ENCODE measurements around the gene CHD9NB. TPM values are rescaled to one million over a fixed set of nuclear protein-coding genes. Genes with fewer than 3 reads are reported as not detected.
"Not testable (repeated sequence)": the region's sequence is repeated elsewhere in the genome, so short reads cannot be mapped to it uniquely, and the experiment has no call there.

The CHD9NB gene
- total RNA-seq, 4 donors from 2014 or later = 0.48 to 5.5 (median 0.86) TPM

GRCh38 chr16:53041320-53042051, 11.2 kb downstream of the CHD9NB start:
- DNase-seq (ENCODE audit: low spot score) (no peak), ATAC-seq (ENCODE audit: low FRiP score) (peak; percentile 19)

GRCh38 chr16:53040788-53041187, 11.9 kb downstream of the CHD9NB start:
- DNase-seq (ENCODE audit: low spot score) (no peak), ATAC-seq (ENCODE audit: low FRiP score) (no peak)
- TF ChIP-seq CTCF (IDR thresholded peaks at IDR 0.05) = no peak

More at GRCh38 chr16:53041320-53042051, 11.2 kb downstream of the CHD9NB start:
- TF ChIP-seq CTCF (IDR thresholded peaks at IDR 0.05) = no peak

GRCh38 chr16:53036711-53037110, 16.0 kb downstream of the CHD9NB start:
- not testable (repeated sequence) for DNase-seq (ENCODE audit: low spot score); ATAC-seq (ENCODE audit: low FRiP score)

- no peak for ATAC-seq (ENCODE audit: low FRiP score)
- no peak for TF ChIP-seq CTCF (IDR thresholded peaks at IDR 0.05)
- DNase-seq (ENCODE audit: low spot score) = no peak
Measured at GRCh38 chr16:53036066-53036465, 16.6 kb downstream of the CHD9NB start.

DNA sequence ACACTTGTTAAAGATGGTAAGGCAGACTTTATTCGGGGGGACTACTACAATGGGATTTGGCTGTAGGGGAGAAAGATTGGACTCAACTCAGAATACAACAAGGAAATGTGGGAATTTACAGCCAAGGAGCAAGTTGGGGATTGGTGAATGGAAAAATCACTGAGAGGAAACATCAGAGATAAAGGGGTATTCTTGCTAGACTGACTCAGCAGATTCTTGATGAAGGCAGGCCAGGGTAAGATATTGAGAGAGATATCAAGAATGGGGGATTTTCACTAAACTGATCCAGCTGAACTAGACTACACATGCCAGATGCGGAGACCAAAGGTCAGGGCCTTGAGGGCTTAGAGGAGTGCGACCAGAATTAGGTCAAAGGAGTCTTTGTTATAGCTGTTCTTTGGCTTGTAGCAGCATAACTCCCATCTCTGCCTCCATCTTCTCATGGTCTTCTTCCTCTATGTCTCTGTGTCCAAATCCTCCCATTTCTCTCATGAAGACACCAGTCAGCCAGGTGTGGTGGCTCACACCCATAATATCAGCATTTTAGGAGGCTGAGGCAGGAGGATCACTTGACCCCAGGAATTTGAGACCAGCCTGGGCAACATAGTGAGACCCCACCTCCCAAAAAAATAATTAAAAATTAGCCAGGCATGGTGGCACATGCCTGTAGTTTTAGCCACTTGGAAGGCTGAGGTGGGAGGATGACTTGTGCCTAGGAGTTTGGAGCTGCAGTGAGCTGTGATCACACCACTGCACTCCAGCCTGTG, 17.3 kb downstream of the CHD9NB start:
- ATAC-seq (ENCODE audit: low FRiP score) (no peak), DNase-seq (ENCODE audit: low spot score) (no peak)
- TF ChIP-seq CTCF (IDR thresholded peaks at IDR 0.05) = no peak

DNA sequence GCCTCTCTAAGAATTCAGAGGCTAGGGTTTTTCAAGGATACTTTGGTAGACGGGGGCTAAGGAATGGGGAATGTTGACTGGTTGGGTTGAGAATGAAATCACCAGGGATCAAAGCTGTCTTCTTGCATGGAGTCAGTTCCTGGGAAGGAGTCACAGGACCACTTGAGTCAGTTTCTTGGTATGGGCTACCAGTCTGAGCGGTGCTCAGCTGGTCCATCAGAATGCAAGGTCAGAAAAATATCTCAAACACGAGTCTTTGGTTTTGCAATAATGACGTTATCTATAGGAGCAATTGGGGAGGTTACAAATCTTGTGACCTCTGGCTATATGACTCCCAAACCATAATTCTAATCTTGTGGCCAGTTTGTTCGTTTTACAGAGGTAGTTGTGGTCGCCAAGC, 18.4 kb downstream of the CHD9NB start:
- no peak for TF ChIP-seq CTCF (IDR thresholded peaks at IDR 0.05)
- ATAC-seq (ENCODE audit: low FRiP score) = no peak
- DNase-seq (ENCODE audit: low spot score) = no peak

DNA sequence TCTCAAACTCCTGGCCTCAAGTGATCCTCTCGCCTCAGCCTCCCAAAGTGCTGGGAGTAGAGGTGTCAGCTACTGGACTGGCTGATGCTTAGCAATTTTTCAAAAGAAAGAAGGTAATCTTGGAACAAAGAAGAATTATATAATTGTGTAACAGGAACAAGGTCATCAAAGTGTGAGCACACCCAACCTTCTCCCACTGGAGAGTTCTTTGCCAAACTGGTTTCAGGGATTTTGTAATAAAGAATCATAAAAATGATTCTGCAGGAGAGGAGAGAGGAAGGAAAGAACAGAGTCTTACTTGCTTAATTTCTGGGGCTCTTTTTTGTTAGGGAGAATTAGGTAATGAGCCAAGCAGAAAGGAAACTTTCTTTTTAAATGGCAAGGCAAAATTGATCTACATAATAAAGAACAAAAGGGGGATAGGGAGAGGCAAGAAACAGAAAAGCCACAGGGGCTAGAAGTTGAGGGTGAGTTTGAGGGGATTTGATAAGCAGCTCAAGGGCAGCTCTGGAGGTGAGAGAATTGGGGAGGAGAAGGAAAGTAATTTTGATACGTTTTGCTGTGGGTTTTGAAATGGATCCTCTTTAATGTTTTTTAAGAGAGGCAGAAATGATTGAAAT, 21.3 kb downstream of the CHD9NB start:
- ATAC-seq (ENCODE audit: low FRiP score) (peak; percentile 45), DNase-seq (ENCODE audit: low spot score) (no peak)
- no peak for TF ChIP-seq CTCF (IDR thresholded peaks at IDR 0.05)

All from omental fat pad (tissue), 4 donors.